ENCODE measurements around the gene SAMD8. TPM values are rescaled to one million over a fixed set of nuclear protein-coding genes. Genes with fewer than 3 reads are reported as not detected.

Gene SAMD8
- total RNA-seq, 1 donor from 2014 or later: 23.0 TPM

GRCh38 chr10:75097666-75098285 lies 13.7 kb upstream of the SAMD8 start:
- no peaks in the 10 kb centered on the region for H3K9me3 ChIP-seq
- DNase-seq: no peak
- no peak overlapping the region for H3K27ac ChIP-seq
- H3K36me3 ChIP-seq: no peaks in the 10 kb centered on the region
- no peak for TF ChIP-seq CTCF (IDR thresholded peaks at IDR 0.05)
- H3K27me3 ChIP-seq: no peaks in the 10 kb centered on the region
- no peak for ATAC-seq
- peaks cover 6% of the 10 kb centered on the region for H3K4me1 ChIP-seq
- intact Hi-C loops (cut with DNase I): no loop called here
- no peak overlapping the region for H3K4me3 ChIP-seq

GRCh38 chr10:75098902-75099673 lies 12.4 kb upstream of the SAMD8 start:
- TF ChIP-seq CTCF (IDR thresholded peaks at IDR 0.05): no peak
- peaks cover 6% of the 10 kb centered on the region for H3K4me1 ChIP-seq
- no peak for ATAC-seq
- H3K4me3 ChIP-seq: no peak overlapping the region
- H3K9me3 ChIP-seq: no peaks in the 10 kb centered on the region
- no peaks in the 10 kb centered on the region for H3K27me3 ChIP-seq
- intact Hi-C loops (cut with DNase I): no loop called here
- DNase-seq: no peak
- no peak overlapping the region for H3K27ac ChIP-seq
- H3K36me3 ChIP-seq: no peaks in the 10 kb centered on the region

GRCh38 chr10:75099952-75100763 lies 11.3 kb upstream of the SAMD8 start:
- TF ChIP-seq CTCF (IDR thresholded peaks at IDR 0.05): peak; percentile 100
- H3K27me3 ChIP-seq: no peaks in the 10 kb centered on the region
- H3K27ac ChIP-seq: no peak overlapping the region
- DNase-seq (peak; percentile 90), ATAC-seq (peak; percentile 95)
- H3K9me3 ChIP-seq: no peaks in the 10 kb centered on the region
- H3K4me3 ChIP-seq: no peak overlapping the region
- no peaks in the 10 kb centered on the region for H3K36me3 ChIP-seq
- H3K4me1 ChIP-seq: peaks cover 6% of the 10 kb centered on the region
- intact Hi-C loops (cut with DNase I): loop anchor here (5.0 kb wide), 1 partner anchor 833 kb away; no protein-coding TSS in a partner anchor

- intact Hi-C loops (cut with DNase I): loop anchor here (5.0 kb wide), 1 partner anchor 834 kb away; no protein-coding TSS in a partner anchor
- no peak for TF ChIP-seq CTCF (IDR thresholded peaks at IDR 0.05)
These were observed 10.6 kb upstream of the SAMD8 start for GRCh38 chr10:75100764-75101291.

GRCh38 chr10:75101416-75102251 lies 9.8 kb upstream of the SAMD8 start:
- no peaks in the 10 kb centered on the region for H3K36me3 ChIP-seq
- ATAC-seq: no peak

More at GRCh38 chr10:75100764-75101291, 10.6 kb upstream of the SAMD8 start:
- DNase-seq: no peak
- Histone ChIP-seq H3K9me3 (no peaks in the 10 kb centered on the region), H3K27me3 (no peaks in the 10 kb centered on the region), H3K27ac (no peak overlapping the region), H3K4me3 (no peak overlapping the region), H3K36me3 (no peaks in the 10 kb centered on the region), H3K4me1 (peaks cover 6% of the 10 kb centered on the region)
- ATAC-seq: no peak

More at GRCh38 chr10:75101416-75102251, 9.8 kb upstream of the SAMD8 start:
- intact Hi-C loops (cut with DNase I): loop anchor here (5.0 kb wide), 1 partner anchor 834 kb away; no protein-coding TSS in a partner anchor
- DNase-seq: no peak
- Histone ChIP-seq H3K27ac (no peak overlapping the region), H3K4me3 (no peak overlapping the region), H3K4me1 (peaks cover 6% of the 10 kb centered on the region), H3K27me3 (no peaks in the 10 kb centered on the region), H3K9me3 (no peaks in the 10 kb centered on the region)
- no peak for TF ChIP-seq CTCF (IDR thresholded peaks at IDR 0.05)

Data from upper lobe of right lung (tissue), 1 donor.